Heart left ventricle (tissue), 13 donors: ENCODE data around the gene LRIT1.

ENCODE experiments used
- POLR2A ChIP-seq, 2 donors: fragments of 450-650 bp; IDR thresholded peaks; one replicate each; pipeline ENCODE4 v1.6.1; 2017; ENCODE audit warnings: antibody characterized with exemption in 2 of 2, mild to moderate bottlenecking in 2 of 2, moderate library complexity in 2 of 2
- TF ChIP-seq, protein P1 (sequence below), 12 donors: fragments of 200-600 bp; sonication (generic) in 4 of 12; IDR thresholded peaks; one replicate each; pipeline versions ENCODE4 v1.5.0 to v1.8.0; 2018 to 2022; ENCODE audit warnings: antibody characterized with exemption in 12 of 12, mild to moderate bottlenecking in 5 of 12
- donor health status: ischemic (EF 13 %, LVEDD 7.1; RV severe dilation, severe dysfunction).
- donor health status: DM: no; HTN: yes; CAD: no.
- donor health status: DM: no; HTN: no; CAD: no.
- donor health status: ischemic (EF 25% LVEDD 6.9; RV normal size, moderate dysfunction).
- donor health status: ischemic (EF 25% LVEDD 5.7; RV mildly dilated, moderate dysfunction).
- donor health status: ischemic (EF 35%, LVEDD 5.7; RV mildly dilated, moderate dysfunction).
- donor health status: nonischemic (EF 11% LVEDD 7.7; RV severe dilation, severe dysfunction).
- donor health status: DM: yes; HTN: yes; CAD: no.
- donor health status: PGD.
- donor health status: ischemic (EF 29% LVEDD 5.4; RV normal size, mild dysfunction).
- donor health status: nonischemic (EF 23%, LVEDD 6.1; RV moderate dilation, normal function).

DNA sequence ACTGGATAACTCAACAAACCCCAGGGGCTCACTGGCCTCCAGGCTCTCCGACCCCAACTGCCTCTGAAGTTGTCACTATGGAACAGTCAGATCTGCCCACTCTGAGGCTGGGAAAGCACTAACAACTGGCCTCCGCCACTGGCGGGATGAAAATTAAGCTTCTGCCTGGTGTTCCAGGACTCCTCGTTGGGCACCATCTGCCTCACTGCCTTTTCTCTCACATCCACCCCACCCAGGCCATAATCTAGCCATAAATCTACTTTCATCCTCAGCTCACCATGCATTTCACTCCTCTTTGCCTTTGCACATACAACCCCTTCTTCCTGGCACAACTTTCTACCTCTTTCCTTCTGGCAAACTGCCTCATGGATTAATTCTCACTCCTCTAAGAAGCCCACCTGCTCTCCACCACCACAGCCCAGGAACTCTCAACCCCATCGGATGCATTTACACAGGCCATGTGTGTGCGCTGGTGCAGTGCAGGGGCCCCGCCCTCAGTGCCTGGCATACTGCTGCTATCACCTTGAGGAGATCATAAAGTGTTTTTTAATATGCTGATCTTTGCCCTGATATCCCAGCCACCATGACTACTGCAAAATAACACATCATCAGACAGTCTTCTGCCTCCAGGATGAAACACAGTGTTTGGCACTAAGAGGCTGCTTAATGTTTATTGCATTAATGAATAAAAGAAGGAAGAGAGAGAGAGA lies 43.0 kb downstream of the LRIT1 start:
- TF ChIP-seq, protein P1, sequence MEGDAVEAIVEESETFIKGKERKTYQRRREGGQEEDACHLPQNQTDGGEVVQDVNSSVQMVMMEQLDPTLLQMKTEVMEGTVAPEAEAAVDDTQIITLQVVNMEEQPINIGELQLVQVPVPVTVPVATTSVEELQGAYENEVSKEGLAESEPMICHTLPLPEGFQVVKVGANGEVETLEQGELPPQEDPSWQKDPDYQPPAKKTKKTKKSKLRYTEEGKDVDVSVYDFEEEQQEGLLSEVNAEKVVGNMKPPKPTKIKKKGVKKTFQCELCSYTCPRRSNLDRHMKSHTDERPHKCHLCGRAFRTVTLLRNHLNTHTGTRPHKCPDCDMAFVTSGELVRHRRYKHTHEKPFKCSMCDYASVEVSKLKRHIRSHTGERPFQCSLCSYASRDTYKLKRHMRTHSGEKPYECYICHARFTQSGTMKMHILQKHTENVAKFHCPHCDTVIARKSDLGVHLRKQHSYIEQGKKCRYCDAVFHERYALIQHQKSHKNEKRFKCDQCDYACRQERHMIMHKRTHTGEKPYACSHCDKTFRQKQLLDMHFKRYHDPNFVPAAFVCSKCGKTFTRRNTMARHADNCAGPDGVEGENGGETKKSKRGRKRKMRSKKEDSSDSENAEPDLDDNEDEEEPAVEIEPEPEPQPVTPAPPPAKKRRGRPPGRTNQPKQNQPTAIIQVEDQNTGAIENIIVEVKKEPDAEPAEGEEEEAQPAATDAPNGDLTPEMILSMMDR (IDR thresholded peaks at IDR 0.05): no peak
- TF ChIP-seq POLR2A (IDR thresholded peaks at IDR 0.05): no peak
